Heart left ventricle (tissue), 16 donors: ENCODE results near the gene APPL2. TPM values are rescaled to one million over a fixed set of nuclear protein-coding genes. Genes with fewer than 3 reads are reported as not detected.

Experiments
- ATAC-seq, 4 donors: fragments of 200-7000 bp; cut with Tn5 transposase; one replicate each; pipeline ENCODE4 v1.9.1; 2020 to 2022; ENCODE audit warnings: moderate library complexity in 4 of 4, mild to moderate bottlenecking in 3 of 4, moderate number of reproducible peaks in 1 of 4
- DNase-seq, 5 donors: peaks; one replicate each; pipeline ENCODE4 v3.0.0-alpha.2; 2020
- H3K27ac ChIP-seq, 12 donors: fragments of 200-600 bp; sonication (generic) in 4 of 12; one replicate each; pipeline versions ENCODE4 v1.5.0 to v1.8.0; 2016 to 2022; ENCODE audit warnings: mild to moderate bottlenecking in 2 of 12
- H3K27me3 ChIP-seq, 9 donors: fragments of 200-600 bp; sonication (generic) in 2 of 9; one replicate each; pipeline versions ENCODE4 v1.5.1 to v1.8.0; 2016 to 2022; ENCODE audit warnings: mild to moderate bottlenecking in 3 of 9
- H3K36me3 ChIP-seq, 9 donors: fragments of 200-600 bp; sonication (generic) in 2 of 9; one replicate each; pipeline versions ENCODE4 v1.5.0 to v1.8.0; 2018 to 2022; ENCODE audit warnings: mild to moderate bottlenecking in 2 of 9
- H3K4me1 ChIP-seq, 12 donors: fragments of 200-600 bp; sonication (generic) in 4 of 12; one replicate each; pipeline versions ENCODE4 v1.5.0 to v1.8.0; 2016 to 2022; ENCODE audit warnings: mild to moderate bottlenecking in 3 of 12
- H3K4me3 ChIP-seq, 12 donors: fragments of 200-600 bp; sonication (generic) in 4 of 12; one replicate each; pipeline versions ENCODE4 v1.5.0 to v1.8.0; 2017 to 2022; ENCODE audit warnings: mild to moderate bottlenecking in 9 of 12, moderate library complexity in 4 of 12
- H3K9me3 ChIP-seq, 12 donors: fragments of 200-600 bp; sonication (generic) in 4 of 12; one replicate each; pipeline versions ENCODE4 v1.5.0 to v1.8.0; 2016 to 2022; ENCODE audit warnings: mild to moderate bottlenecking in 1 of 12
- POLR2A ChIP-seq, 2 donors: fragments of 450-650 bp; IDR thresholded peaks; one replicate each; pipeline ENCODE4 v1.6.1; 2017; ENCODE audit warnings: antibody characterized with exemption in 2 of 2, mild to moderate bottlenecking in 2 of 2, moderate library complexity in 2 of 2
- WGBS, 4 donors: extraction: QIAGEN DNeasy Blood & Tissue Kit in 2 of 4; methylation state at CpG; one replicate each; pipeline versions ENCODE4 v1.1.5 to v1.1.7; 2013 to 2018; 5-methylcytosine and 5-hydroxymethylcytosine counted together
- intact Hi-C, 10 donors: fragments of 100-400 bp; cut with DNase I; formaldehyde crosslinking; loops; one replicate each; pipeline versions ENCODE4 v1.11.1 to v1.14.2; 2022
- polyA plus RNA-seq, 2 donors: library from polyadenylated mRNA; stranded (reverse); fragments of 200-250 nt; gene quantifications; one replicate each; pipeline ENCODE4 v1.2.3, GENCODE V29; 2013
- total RNA-seq, 9 donors: library from RNA; depleted of rRNA in 2 of 9; stranded (reverse); fragments of >200 nt in 2 of 9; fragmentation: NEBNext Ultra II Directional in 3 of 9; extraction: Animal tissue kit (Norgen Biotek cat#: 25700) in 3 of 9; gene quantifications; one replicate each; pipeline versions ENCODE4 v1.1.0 to v1.2.4, GENCODE V29; 2016 to 2023
- TF ChIP-seq, protein P1 (sequence below), 12 donors: fragments of 200-600 bp; sonication (generic) in 4 of 12; IDR thresholded peaks; one replicate each; pipeline versions ENCODE4 v1.5.0 to v1.8.0; 2018 to 2022; ENCODE audit warnings: antibody characterized with exemption in 12 of 12, mild to moderate bottlenecking in 5 of 12
- donor health status: ischemic (EF 13 %, LVEDD 7.1; RV severe dilation, severe dysfunction).
- donor health status: healthy with polysubstance abuse.
- donor health status: DM: no; HTN: yes; CAD: no.
- donor health status: DM: no; HTN: no; CAD: no.
- donor health status: ischemic (EF 25% LVEDD 6.9; RV normal size, moderate dysfunction).
- donor health status: ischemic (EF 25% LVEDD 5.7; RV mildly dilated, moderate dysfunction).
- donor health status: healthy.
- donor health status: DM: yes; HTN: yes; CAD: no.
- donor health status: ischemic (EF 35%, LVEDD 5.7; RV mildly dilated, moderate dysfunction).
- donor health status: nonischemic (EF 11% LVEDD 7.7; RV severe dilation, severe dysfunction).
- donor health status: DM: yes; HTN: yes; CAD: no.
- donor health status: PGD.
- donor health status: ischemic (EF 29% LVEDD 5.4; RV normal size, mild dysfunction).
- donor health status: nonischemic (EF 23%, LVEDD 6.1; RV moderate dilation, normal function).

APPL2 gene
- total and polyA plus RNA-seq, 11 donors: 7.7 to 36.7 (median 16.0) TPM

GRCh38 chr12:105272152-105272551 is 36.2 kb upstream of the APPL2 start:
- WGBS, 4 donors: 81 to 84% (median 83%) methylated on average over 3 of the region's 3 CpGs
- Histone ChIP-seq H3K4me3 (no peak overlapping the region), H3K4me1 (no peaks in the 10 kb centered on the region), H3K9me3 (no peaks in the 10 kb centered on the region), H3K36me3 (no peaks in the 10 kb centered on the region), H3K27me3 (no peaks in the 10 kb centered on the region), H3K27ac (no peak overlapping the region)
- DNase-seq (no peak), ATAC-seq (no peak)
- intact Hi-C loops: no loop called here
- TF ChIP-seq, protein P1, sequence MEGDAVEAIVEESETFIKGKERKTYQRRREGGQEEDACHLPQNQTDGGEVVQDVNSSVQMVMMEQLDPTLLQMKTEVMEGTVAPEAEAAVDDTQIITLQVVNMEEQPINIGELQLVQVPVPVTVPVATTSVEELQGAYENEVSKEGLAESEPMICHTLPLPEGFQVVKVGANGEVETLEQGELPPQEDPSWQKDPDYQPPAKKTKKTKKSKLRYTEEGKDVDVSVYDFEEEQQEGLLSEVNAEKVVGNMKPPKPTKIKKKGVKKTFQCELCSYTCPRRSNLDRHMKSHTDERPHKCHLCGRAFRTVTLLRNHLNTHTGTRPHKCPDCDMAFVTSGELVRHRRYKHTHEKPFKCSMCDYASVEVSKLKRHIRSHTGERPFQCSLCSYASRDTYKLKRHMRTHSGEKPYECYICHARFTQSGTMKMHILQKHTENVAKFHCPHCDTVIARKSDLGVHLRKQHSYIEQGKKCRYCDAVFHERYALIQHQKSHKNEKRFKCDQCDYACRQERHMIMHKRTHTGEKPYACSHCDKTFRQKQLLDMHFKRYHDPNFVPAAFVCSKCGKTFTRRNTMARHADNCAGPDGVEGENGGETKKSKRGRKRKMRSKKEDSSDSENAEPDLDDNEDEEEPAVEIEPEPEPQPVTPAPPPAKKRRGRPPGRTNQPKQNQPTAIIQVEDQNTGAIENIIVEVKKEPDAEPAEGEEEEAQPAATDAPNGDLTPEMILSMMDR (IDR thresholded peaks at IDR 0.05): no peak
- TF ChIP-seq POLR2A (IDR thresholded peaks at IDR 0.05): no peak

DNA sequence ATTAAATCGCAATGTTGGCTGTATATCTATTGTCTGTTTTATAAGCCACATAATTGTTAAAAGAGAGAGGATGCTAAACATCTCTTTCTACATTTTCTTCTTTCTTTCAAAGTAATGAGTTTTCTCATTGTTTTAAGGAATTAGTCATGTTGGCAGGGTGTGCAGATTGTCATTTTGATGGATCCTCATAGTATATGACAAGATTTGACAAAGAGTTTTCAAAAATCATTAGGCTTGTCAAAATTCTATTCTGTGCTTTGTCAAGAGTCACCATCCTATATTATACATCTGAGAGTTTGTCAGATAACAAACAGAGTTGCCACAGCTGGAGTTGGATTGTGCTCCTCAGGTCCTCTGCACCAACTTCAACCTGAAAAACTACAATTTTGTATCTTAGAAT is 35.4 kb upstream of the APPL2 start:
- no peaks in the 10 kb centered on the region for H3K27me3 ChIP-seq
- no peak overlapping the region for H3K27ac ChIP-seq
- H3K4me1 ChIP-seq: no peaks in the 10 kb centered on the region
- ATAC-seq (no peak), DNase-seq (no peak)
- TF ChIP-seq, protein P1 (IDR thresholded peaks at IDR 0.05): no peak
- no peak for TF ChIP-seq POLR2A (IDR thresholded peaks at IDR 0.05)
- H3K9me3 ChIP-seq: no peaks in the 10 kb centered on the region
- WGBS, 4 donors: 75 to 86% (median 81%) methylated on average over 1 of the region's 1 CpG
- intact Hi-C loops: no loop called here
- H3K4me3 ChIP-seq: no peak overlapping the region
- H3K36me3 ChIP-seq: no peaks in the 10 kb centered on the region

DNA sequence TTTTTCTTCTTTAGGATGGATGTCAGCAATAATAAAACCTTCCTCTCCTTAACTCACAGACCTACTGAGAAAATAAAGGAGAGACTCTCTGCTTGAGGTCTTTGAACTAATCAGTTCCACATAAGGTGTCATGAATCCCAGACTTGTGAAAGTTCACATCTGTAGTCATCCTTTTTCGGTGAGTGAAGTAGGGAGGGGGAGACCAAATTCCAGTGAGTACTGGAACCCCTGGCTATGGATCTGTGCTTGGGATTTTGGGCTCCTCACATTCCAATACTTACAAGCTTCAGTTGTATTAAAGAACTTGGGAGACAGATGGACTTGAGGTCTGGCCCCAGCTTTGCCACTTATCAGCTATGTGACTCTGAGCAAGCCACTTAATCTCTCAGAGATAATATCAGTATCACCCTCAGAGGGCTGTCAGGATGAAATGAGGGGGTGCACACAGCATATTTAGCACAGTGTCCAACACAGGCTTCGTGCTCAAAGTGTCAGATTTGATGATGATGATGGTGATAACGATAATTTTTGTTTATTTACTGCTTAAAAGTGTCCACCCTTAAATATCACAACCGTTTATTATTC is 34.8 kb upstream of the APPL2 start:
- no peak overlapping the region for H3K27ac ChIP-seq
- no peak for TF ChIP-seq POLR2A (IDR thresholded peaks at IDR 0.05)
- TF ChIP-seq, protein P1 (IDR thresholded peaks at IDR 0.05): no peak
- no peak overlapping the region for H3K4me3 ChIP-seq
- no peaks in the 10 kb centered on the region for H3K9me3 ChIP-seq
- no peaks in the 10 kb centered on the region for H3K36me3 ChIP-seq
- no peak for DNase-seq
- WGBS, 4 donors: 49 to 58% (median 50%) methylated on average over 4 of the region's 4 CpGs
- H3K4me1 ChIP-seq: no peaks in the 10 kb centered on the region
- no peaks in the 10 kb centered on the region for H3K27me3 ChIP-seq
- no peak for ATAC-seq
- intact Hi-C loops: no loop called here

DNA sequence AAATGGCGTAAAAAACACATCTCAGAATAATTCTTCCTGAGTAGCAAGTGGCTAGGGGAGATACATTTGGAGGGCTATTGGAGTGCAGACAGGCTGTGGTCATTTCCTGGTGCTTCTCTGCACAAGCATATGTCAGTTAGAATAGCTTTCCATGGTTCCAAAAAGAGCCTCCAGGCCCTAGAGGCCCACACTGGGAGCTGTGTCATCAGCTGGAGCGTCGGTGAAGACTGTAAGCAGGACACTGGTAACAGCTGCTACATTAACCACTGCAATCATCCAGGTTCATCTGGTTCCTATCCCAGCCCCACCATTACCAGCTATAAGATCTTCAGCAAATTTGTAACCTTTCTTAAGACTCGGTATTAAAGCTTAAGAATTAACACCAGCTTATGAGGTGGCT is 31.7 kb upstream of the APPL2 start:
- WGBS, 4 donors: 72 to 80% (median 74%) methylated on average over 4 of the region's 4 CpGs
- Histone ChIP-seq H3K4me1 (no peaks in the 10 kb centered on the region), H3K27ac (no peak overlapping the region), H3K4me3 (no peak overlapping the region), H3K36me3 (no peaks in the 10 kb centered on the region), H3K9me3 (no peaks in the 10 kb centered on the region), H3K27me3 (peaks cover 0 to under 1% (median 0%) of the 10 kb centered on the region in 9 donors)
- DNase-seq (no peak), ATAC-seq (no peak)
- intact Hi-C loops: no loop called here
- TF ChIP-seq, protein P1 (IDR thresholded peaks at IDR 0.05): no peak
- TF ChIP-seq POLR2A (IDR thresholded peaks at IDR 0.05): no peak
